Upper lobe of right lung (tissue), 1 donor: ENCODE data around the gene USP10. TPM values are rescaled to one million over a fixed set of nuclear protein-coding genes. Genes with fewer than 3 reads are reported as not detected.
A peak's percentile ranks its signal among the peaks of the same experiment; 100 is the strongest.

Source experiments
- ATAC-seq: fragments of 200-7000 bp; cut with Tn5 transposase; one replicate; pipeline ENCODE4 v1.9.1; 2020; ENCODE audit warnings: mild to moderate bottlenecking, moderate library complexity
- DNase-seq: peaks from one replicate; pipeline ENCODE4 v3.0.0-alpha.2; 2020
- H3K27ac ChIP-seq: fragments of 200-600 bp; one replicate; pipeline ENCODE4 v1.8.0; 2022
- H3K27me3 ChIP-seq: fragments of 200-600 bp; one replicate; pipeline ENCODE4 v1.8.0; 2022; ENCODE audit warnings: mild to moderate bottlenecking
- H3K36me3 ChIP-seq: fragments of 200-600 bp; one replicate; pipeline ENCODE4 v1.8.0; 2022
- H3K4me1 ChIP-seq: fragments of 200-600 bp; one replicate; pipeline ENCODE4 v1.8.0; 2022
- H3K4me3 ChIP-seq: fragments of 200-600 bp; one replicate; pipeline ENCODE4 v1.8.0; 2022; ENCODE audit warnings: mild to moderate bottlenecking
- H3K9me3 ChIP-seq: fragments of 200-600 bp; one replicate; pipeline ENCODE4 v1.8.0; 2022
- intact Hi-C: fragments of 100-400 bp; cut with DNase I; formaldehyde crosslinking; loops from one replicate; pipeline ENCODE4 v1.11.0; 2022
- total RNA-seq: library from RNA; stranded (reverse); fragmentation: NEBNext Ultra II Directional; extraction: Animal tissue kit (Norgen Biotek cat#: 25700); gene quantifications from one replicate; pipeline ENCODE4 v1.2.1, GENCODE V29; 2021
- TF ChIP-seq, protein P1 (sequence below): fragments of 200-600 bp; IDR thresholded peaks from one replicate; pipeline ENCODE4 v1.8.0; 2022; ENCODE audit warnings: antibody characterized with exemption
- donor health status: DM: no; HTN: yes; CAD: no; lungs with severe emphysema.

The USP10 gene
- total RNA-seq, 1 donor from 2014 or later = 59.6 TPM

DNA sequence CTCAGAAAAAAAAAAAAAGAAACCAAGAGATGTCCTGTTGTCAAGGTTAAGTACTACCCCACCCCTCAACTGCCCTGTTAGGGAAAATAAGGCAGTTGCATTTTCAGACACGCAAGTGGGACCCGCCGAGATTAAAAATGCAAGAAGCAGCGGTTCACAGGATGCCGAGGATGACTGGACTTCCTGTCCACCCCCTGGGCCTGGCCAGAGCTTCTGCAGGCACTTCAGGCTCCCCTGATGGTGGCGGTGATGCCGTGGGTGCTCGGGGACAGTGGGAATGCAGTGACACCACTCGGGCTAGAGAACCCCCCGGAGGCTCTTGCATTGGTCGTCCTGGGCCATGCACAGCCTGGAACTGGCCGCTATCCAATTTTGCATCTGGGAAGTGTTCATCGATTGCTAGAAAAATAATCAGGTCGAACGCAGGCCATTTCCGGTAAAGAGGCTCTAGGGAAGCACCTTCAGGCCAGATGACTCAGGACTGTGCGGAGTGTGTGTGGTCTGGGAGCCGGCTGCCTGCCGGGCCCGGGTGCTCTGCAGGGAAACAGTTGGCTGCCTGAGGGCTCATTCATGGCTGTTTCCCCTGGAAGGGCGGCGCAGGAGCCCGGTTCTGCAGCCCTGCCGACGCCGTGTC lies 106.6 kb downstream of the USP10 start:
- TF ChIP-seq, protein P1, sequence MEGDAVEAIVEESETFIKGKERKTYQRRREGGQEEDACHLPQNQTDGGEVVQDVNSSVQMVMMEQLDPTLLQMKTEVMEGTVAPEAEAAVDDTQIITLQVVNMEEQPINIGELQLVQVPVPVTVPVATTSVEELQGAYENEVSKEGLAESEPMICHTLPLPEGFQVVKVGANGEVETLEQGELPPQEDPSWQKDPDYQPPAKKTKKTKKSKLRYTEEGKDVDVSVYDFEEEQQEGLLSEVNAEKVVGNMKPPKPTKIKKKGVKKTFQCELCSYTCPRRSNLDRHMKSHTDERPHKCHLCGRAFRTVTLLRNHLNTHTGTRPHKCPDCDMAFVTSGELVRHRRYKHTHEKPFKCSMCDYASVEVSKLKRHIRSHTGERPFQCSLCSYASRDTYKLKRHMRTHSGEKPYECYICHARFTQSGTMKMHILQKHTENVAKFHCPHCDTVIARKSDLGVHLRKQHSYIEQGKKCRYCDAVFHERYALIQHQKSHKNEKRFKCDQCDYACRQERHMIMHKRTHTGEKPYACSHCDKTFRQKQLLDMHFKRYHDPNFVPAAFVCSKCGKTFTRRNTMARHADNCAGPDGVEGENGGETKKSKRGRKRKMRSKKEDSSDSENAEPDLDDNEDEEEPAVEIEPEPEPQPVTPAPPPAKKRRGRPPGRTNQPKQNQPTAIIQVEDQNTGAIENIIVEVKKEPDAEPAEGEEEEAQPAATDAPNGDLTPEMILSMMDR = no peak
- H3K4me1 ChIP-seq = no peaks in the 10 kb centered on the region
- no peak overlapping the region for H3K27ac ChIP-seq
- ATAC-seq (peak; percentile 58), DNase-seq (no peak)
- no peaks in the 10 kb centered on the region for H3K27me3 ChIP-seq
- no peaks in the 10 kb centered on the region for H3K36me3 ChIP-seq
- no peaks in the 10 kb centered on the region for H3K9me3 ChIP-seq
- H3K4me3 ChIP-seq = no peak overlapping the region
- intact Hi-C loops = no loop called here

DNA sequence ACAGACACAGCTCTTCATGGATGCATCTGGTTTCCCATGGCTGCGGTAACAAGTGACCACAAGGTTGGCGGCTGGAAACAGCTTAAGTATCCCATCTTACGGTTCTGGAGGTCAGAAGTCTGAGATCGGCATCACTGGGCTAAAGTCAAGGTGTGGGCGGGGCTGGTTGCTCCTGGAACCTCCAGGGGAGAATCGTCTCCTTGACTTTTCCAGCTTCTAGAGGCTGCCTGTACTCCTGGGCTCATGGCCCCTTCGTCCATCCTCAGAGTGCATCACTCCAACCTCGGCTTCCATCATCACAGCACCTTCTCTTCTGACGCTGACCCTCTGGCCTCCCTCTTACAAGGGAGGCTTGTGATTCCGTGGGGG lies 107.1 kb downstream of the USP10 start:
- no peak for DNase-seq
- no peaks in the 10 kb centered on the region for H3K4me1 ChIP-seq
- no peaks in the 10 kb centered on the region for H3K36me3 ChIP-seq
- no peaks in the 10 kb centered on the region for H3K27me3 ChIP-seq
- TF ChIP-seq, protein P1 = no peak
- intact Hi-C loops = no loop called here
- H3K4me3 ChIP-seq = no peak overlapping the region
- no peak for ATAC-seq
- H3K27ac ChIP-seq = no peak overlapping the region
- H3K9me3 ChIP-seq = no peaks in the 10 kb centered on the region

DNA sequence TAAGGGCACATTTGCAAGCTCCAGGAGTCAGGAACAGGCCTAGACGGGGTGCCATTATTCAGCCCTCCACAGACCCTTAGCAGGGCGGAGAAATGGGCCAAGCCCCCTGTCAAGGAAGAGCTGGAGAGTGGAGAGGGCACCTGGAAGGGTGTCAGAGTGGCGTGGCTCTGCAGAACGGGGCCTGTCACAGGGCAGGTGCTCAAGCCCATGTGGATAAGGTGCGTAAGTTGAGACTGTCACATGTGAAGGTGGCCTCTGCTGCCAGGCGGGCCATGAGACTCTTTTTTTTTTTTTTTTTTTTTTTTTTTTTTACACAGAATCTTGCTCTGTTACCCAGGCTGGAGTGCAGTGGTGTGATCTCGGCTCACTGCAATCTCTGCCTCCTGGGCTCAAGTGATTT lies 108.0 kb downstream of the USP10 start:
- Histone ChIP-seq H3K9me3 (no peaks in the 10 kb centered on the region), H3K27ac (no peak overlapping the region), H3K4me3 (no peak overlapping the region), H3K4me1 (no peaks in the 10 kb centered on the region), H3K27me3 (no peaks in the 10 kb centered on the region), H3K36me3 (no peaks in the 10 kb centered on the region)
- TF ChIP-seq, protein P1 = no peak
- DNase-seq = no peak
- intact Hi-C loops = no loop called here
- no peak for ATAC-seq

DNA sequence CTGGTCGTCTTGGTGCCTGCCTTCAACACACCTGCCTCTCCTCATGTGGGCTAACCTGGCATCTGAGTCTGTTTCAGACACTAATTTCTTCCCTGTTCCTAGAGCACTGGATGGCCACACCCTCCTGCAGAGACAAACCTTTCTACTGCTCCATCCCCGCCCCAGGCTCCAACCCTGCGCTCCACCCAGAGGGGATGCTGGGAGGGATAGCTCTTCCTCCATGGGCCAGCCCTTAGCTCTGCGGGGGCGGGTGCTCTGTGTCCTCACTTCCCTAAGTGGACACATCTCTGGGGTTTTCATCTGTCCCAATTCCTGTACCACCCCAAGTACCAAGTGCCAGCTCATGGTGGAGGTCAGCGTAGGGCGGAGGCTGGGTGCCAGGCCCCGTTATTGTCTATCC lies 109.0 kb downstream of the USP10 start:
- no peaks in the 10 kb centered on the region for H3K36me3 ChIP-seq
- H3K9me3 ChIP-seq = no peaks in the 10 kb centered on the region
- peak; percentile 73 for ATAC-seq
- H3K27me3 ChIP-seq = no peaks in the 10 kb centered on the region
- no peaks in the 10 kb centered on the region for H3K4me1 ChIP-seq
- H3K4me3 ChIP-seq = no peak overlapping the region
- H3K27ac ChIP-seq = no peak overlapping the region
- TF ChIP-seq, protein P1 = no peak
- DNase-seq = no peak
- intact Hi-C loops = no loop called here

DNA sequence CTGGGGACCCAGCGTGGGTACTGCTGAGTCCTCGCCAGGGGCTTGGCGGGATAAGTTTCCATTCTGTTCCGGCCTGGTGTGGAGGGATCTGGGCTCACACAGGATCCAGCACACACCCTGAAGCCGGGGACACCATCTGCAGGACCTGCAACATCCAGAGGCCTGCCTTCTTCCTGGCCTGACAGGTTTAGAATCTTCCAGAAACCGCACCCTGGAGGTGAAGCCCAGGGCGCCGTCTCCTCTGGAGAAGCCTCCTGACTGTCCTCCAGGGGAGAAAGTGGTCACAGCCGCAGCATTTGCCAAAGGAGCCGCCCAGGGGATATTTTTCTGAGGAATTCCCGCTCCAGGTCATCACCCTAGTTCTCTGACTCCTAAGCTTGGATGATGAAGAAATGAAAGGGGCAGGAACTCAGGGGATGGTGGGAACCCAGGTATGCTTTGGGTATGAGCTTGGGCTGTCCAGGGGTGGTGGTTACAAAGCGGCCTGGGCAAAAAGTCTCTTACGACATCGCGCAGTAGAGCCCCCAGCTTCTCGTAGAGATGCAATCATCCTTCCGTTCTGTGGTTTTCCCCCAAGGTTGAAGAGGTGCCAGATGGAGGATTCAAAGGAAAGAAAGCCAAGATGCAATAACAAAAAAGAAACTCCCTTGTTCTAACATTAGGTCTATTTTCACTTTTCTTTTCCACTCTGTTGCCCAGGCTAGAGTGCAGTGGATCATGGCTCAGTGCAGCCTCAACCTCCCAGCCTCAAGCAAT lies 110.9 kb downstream of the USP10 start:
- Histone ChIP-seq H3K9me3 (no peaks in the 10 kb centered on the region), H3K36me3 (no peaks in the 10 kb centered on the region), H3K4me1 (no peaks in the 10 kb centered on the region), H3K4me3 (no peak overlapping the region), H3K27me3 (no peaks in the 10 kb centered on the region), H3K27ac (no peak overlapping the region)
- DNase-seq = no peak
- ATAC-seq = no peak
- TF ChIP-seq, protein P1 = no peak
- intact Hi-C loops = no loop called here
